ENCODE results near the gene COL4A2. TPM values are rescaled to one million over a fixed set of nuclear protein-coding genes. Genes with fewer than 3 reads are reported as not detected.

COL4A2 gene
- total RNA-seq, 2 experiments from 2014 or later = not detected

DNA sequence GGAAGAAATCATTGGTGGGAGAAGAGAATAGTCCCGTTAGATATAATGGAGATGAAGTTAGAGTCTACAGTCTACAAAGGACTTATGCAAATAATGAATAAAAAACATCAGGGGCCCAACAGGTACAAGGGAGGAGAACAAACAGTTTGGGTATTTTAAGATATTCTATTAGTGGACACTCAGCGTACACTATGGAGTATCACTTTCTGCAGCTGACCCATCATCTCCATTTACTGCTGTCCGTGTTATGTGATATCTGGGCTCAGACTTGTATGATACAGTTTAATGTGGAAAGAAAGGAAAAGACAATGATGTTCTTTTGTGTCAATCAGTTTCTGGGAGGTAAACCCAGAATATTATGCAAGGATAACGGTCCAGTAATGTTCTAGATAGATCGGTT lies 128.2 kb downstream of the COL4A2 start:
- ChIA-PET POLR2A (no interaction called here), CTCF (no interaction called here)
- Mint-ChIP-seq H3K27ac (no peak overlapping the region), H3K4me3 (no peak overlapping the region), H3K9me3 (ENCODE audit: insufficient read depth) (no peaks in the 10 kb centered on the region), H3K36me3 (ENCODE audit: low read depth) (no peaks in the 10 kb centered on the region), H3K4me1 (ENCODE audit: low read depth) (no peaks in the 10 kb centered on the region), H3K27me3 (ENCODE audit: low read depth) (peaks cover 21% of the 10 kb centered on the region)
- ATAC-seq (no peak), DNase-seq (no peak)

GRCh38 chr13:110436276-110436675 lies 129.2 kb downstream of the COL4A2 start:
- no peaks in the 10 kb centered on the region for H3K4me1 Mint-ChIP-seq (ENCODE audit: low read depth)
- H3K27me3 Mint-ChIP-seq (ENCODE audit: low read depth) = peaks cover 24% of the 10 kb centered on the region
- ChIA-PET POLR2A (no interaction called here), CTCF (no interaction called here)
- H3K27ac Mint-ChIP-seq = no peak overlapping the region
- no peaks in the 10 kb centered on the region for H3K36me3 Mint-ChIP-seq (ENCODE audit: low read depth)
- H3K9me3 Mint-ChIP-seq (ENCODE audit: insufficient read depth) = no peaks in the 10 kb centered on the region
- H3K4me3 Mint-ChIP-seq = no peak overlapping the region
- no peak for DNase-seq
- ATAC-seq = no peak

GRCh38 chr13:110436786-110437370 lies 129.8 kb downstream of the COL4A2 start:
- ATAC-seq = no peak
- no peak overlapping the region for H3K4me3 Mint-ChIP-seq
- no peak for DNase-seq
- POLR2A ChIA-PET = no interaction called here
- no peaks in the 10 kb centered on the region for H3K4me1 Mint-ChIP-seq (ENCODE audit: low read depth)
- peaks cover 22% of the 10 kb centered on the region for H3K27me3 Mint-ChIP-seq (ENCODE audit: low read depth)
- no peak overlapping the region for H3K27ac Mint-ChIP-seq
- H3K9me3 Mint-ChIP-seq (ENCODE audit: insufficient read depth) = no peaks in the 10 kb centered on the region
- CTCF ChIA-PET = no interaction called here
- H3K36me3 Mint-ChIP-seq (ENCODE audit: low read depth) = no peaks in the 10 kb centered on the region

DNA sequence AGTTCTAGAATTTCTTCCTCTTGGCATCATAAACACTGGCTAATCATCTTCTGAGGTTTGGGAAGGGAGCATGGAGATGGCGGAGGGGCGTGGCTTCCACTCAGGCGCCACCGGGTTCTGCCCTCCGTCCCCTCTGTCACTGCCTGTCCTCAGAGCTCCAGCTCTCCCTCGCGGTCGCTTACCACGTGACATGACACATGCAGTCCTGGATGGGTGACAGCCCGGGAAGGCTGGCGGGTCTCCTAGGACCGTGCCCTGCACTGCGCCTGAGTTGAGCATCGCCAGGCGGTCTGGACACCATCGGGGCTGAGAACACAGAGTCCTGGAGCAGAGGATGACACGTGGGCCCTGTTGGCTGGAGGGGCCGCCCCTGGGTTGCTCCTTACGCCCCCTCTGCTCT lies 131.1 kb downstream of the COL4A2 start:
- ChIA-PET POLR2A (no interaction called here), CTCF (no interaction called here)
- no peaks in the 10 kb centered on the region for H3K4me1 Mint-ChIP-seq (ENCODE audit: low read depth)
- H3K4me3 Mint-ChIP-seq = no peak overlapping the region
- DNase-seq = no peak
- no peak overlapping the region for H3K27ac Mint-ChIP-seq
- no peak for ATAC-seq
- no peaks in the 10 kb centered on the region for H3K9me3 Mint-ChIP-seq (ENCODE audit: insufficient read depth)
- H3K36me3 Mint-ChIP-seq (ENCODE audit: low read depth) = no peaks in the 10 kb centered on the region
- H3K27me3 Mint-ChIP-seq (ENCODE audit: low read depth) = peaks cover 19% of the 10 kb centered on the region

- POLR2A ChIA-PET = no interaction called here
- CTCF ChIA-PET = no interaction called here
- ATAC-seq (no peak), DNase-seq (no peak)
- H3K9me3 Mint-ChIP-seq (ENCODE audit: insufficient read depth) = no peaks in the 10 kb centered on the region
- no peaks in the 10 kb centered on the region for H3K36me3 Mint-ChIP-seq (ENCODE audit: low read depth)
- H3K4me3 Mint-ChIP-seq = no peak overlapping the region
- no peak overlapping the region for H3K27ac Mint-ChIP-seq
- no peaks in the 10 kb centered on the region for H3K4me1 Mint-ChIP-seq (ENCODE audit: low read depth)
- peaks cover 19% of the 10 kb centered on the region for H3K27me3 Mint-ChIP-seq (ENCODE audit: low read depth)
Measured at GRCh38 chr13:110438776-110439175, 131.7 kb downstream of the COL4A2 start.

GRCh38 chr13:110440946-110441731 lies 134.1 kb downstream of the COL4A2 start:
- no peaks in the 10 kb centered on the region for H3K36me3 Mint-ChIP-seq (ENCODE audit: low read depth)
- H3K9me3 Mint-ChIP-seq (ENCODE audit: insufficient read depth) = no peaks in the 10 kb centered on the region
- ChIA-PET POLR2A (no interaction called here), CTCF (no interaction called here)
- H3K27ac Mint-ChIP-seq = no peak overlapping the region
- ATAC-seq = no peak
- no peak for DNase-seq
- H3K4me3 Mint-ChIP-seq = no peak overlapping the region
- H3K27me3 Mint-ChIP-seq (ENCODE audit: low read depth) = peaks cover 23% of the 10 kb centered on the region
- no peaks in the 10 kb centered on the region for H3K4me1 Mint-ChIP-seq (ENCODE audit: low read depth)

GRCh38 chr13:110442930-110443621 lies 136.0 kb downstream of the COL4A2 start:
- Mint-ChIP-seq H3K4me3 (no peak overlapping the region), H3K36me3 (ENCODE audit: low read depth) (no peaks in the 10 kb centered on the region), H3K27ac (no peak overlapping the region), H3K4me1 (ENCODE audit: low read depth) (no peaks in the 10 kb centered on the region), H3K27me3 (ENCODE audit: low read depth) (peaks cover 21% of the 10 kb centered on the region), H3K9me3 (ENCODE audit: insufficient read depth) (no peaks in the 10 kb centered on the region)
- ChIA-PET POLR2A (no interaction called here), CTCF (interaction anchor here (0.8 to 2.0 kb wide), 2 partner anchors 13 to 376 kb away, joined by 3 to 8 read pairs; no protein-coding TSS in a partner anchor)
- no peak for DNase-seq
- ATAC-seq = no peak

DNA sequence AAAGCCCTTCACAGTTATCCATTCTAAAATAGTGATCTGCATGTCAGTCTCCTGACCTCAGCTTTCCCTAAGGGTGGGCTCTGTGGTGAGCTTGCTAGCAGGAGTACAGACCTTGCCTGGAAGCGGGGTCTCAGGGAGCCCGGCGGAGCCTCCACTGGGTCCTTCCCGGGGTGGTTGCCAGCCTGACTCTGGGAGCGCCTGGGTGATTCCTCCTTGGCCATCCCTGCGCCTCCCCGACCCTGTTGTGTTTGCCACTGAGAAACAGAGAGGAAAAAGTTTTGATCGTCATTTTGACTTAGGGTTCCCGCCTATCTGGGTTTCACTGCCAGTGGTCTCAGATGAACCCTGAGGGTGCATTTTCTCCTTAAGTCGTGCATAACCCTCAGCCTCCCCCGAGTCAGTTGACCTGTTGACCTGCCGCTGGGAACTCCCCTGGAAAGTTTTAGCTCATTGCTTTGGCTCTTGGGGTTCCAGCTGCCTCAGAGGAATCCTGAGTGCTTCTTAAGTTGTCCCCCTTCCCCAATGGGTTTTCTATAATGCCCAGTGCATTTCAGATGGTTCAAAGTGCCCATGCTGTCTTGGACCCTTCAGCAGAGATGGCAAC lies 136.6 kb downstream of the COL4A2 start:
- H3K27ac Mint-ChIP-seq = no peak overlapping the region
- no peaks in the 10 kb centered on the region for H3K36me3 Mint-ChIP-seq (ENCODE audit: low read depth)
- no peak for ATAC-seq
- POLR2A ChIA-PET = no interaction called here
- H3K9me3 Mint-ChIP-seq (ENCODE audit: insufficient read depth) = no peaks in the 10 kb centered on the region
- no peaks in the 10 kb centered on the region for H3K4me1 Mint-ChIP-seq (ENCODE audit: low read depth)
- no peak for DNase-seq
- CTCF ChIA-PET = interaction anchor here (0.8 to 2.0 kb wide), 4 partner anchors 11 to 375 kb away, joined by 3 to 8 read pairs (median 3); no protein-coding TSS in a partner anchor
- H3K27me3 Mint-ChIP-seq (ENCODE audit: low read depth) = peaks cover 21% of the 10 kb centered on the region
- H3K4me3 Mint-ChIP-seq = no peak overlapping the region

- H3K27ac Mint-ChIP-seq = no peak overlapping the region
- DNase-seq = no peak
- H3K4me3 Mint-ChIP-seq = no peak overlapping the region
- peaks cover 21% of the 10 kb centered on the region for H3K27me3 Mint-ChIP-seq (ENCODE audit: low read depth)
- H3K9me3 Mint-ChIP-seq (ENCODE audit: insufficient read depth) = no peaks in the 10 kb centered on the region
- CTCF ChIA-PET = interaction anchor here (1.0 to 2.0 kb wide), 3 partner anchors 10 to 221 kb away, joined by 3 to 8 read pairs (median 3); no protein-coding TSS in a partner anchor
- no peak for ATAC-seq
- POLR2A ChIA-PET = no interaction called here
- no peaks in the 10 kb centered on the region for H3K36me3 Mint-ChIP-seq (ENCODE audit: low read depth)
- no peaks in the 10 kb centered on the region for H3K4me1 Mint-ChIP-seq (ENCODE audit: low read depth)
Measured at GRCh38 chr13:110444226-110444653, 137.2 kb downstream of the COL4A2 start.

- no peaks in the 10 kb centered on the region for H3K4me1 Mint-ChIP-seq (ENCODE audit: low read depth)
- ChIA-PET CTCF (interaction anchor here (2.0 kb wide), 1 partner anchor 11 kb away, joined by 8 read pairs; no protein-coding TSS in a partner anchor), POLR2A (no interaction called here)
- no peak overlapping the region for H3K4me3 Mint-ChIP-seq
- H3K27ac Mint-ChIP-seq = no peak overlapping the region
- ATAC-seq (no peak), DNase-seq (no peak)
- no peaks in the 10 kb centered on the region for H3K36me3 Mint-ChIP-seq (ENCODE audit: low read depth)
- no peaks in the 10 kb centered on the region for H3K9me3 Mint-ChIP-seq (ENCODE audit: insufficient read depth)
- peaks cover 21% of the 10 kb centered on the region for H3K27me3 Mint-ChIP-seq (ENCODE audit: low read depth)
Measured at GRCh38 chr13:110445183-110445582, 138.1 kb downstream of the COL4A2 start.

DNA sequence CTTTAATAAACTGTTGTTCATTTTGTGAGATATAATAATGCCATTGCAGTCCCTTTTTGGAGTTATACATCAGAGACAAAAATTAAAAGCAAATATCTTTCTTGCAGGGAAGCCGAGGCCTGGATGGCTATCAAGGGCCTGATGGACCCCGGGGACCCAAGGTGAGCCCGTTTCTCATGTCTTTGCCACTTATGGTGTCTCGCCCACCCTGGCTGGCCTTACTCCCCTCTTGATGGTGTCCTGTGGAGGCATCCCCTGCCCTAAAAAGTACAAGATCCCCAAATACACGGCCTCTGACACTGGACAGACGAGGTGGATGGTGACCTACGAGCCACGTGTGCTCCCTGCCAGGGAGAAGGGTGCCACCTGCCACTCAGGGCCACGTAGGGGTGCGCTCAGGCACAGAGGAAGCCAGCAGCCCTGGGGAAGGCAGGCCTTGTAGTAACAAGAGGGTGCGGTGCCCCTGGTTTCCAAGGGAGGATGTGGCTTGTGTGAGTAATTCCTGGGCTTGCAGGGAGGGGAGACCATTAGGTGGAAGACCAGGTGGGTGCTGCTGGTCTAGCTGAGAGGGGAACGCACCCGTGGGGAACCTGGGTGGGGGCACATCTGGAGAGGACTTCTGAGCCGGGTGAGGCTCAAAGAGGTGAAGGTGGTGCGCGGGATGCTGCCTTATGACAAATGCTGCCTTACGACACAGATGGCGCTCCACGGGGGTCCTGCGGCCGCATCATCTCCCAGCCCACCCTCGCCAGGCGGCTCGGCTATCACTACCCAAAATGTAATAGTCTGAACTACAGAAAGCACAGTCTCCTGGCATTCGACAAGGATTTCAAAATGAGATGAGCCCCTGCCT lies 138.9 kb downstream of the COL4A2 start:
- POLR2A ChIA-PET = no interaction called here
- no peak overlapping the region for H3K27ac Mint-ChIP-seq
- peaks cover 19% of the 10 kb centered on the region for H3K27me3 Mint-ChIP-seq (ENCODE audit: low read depth)
- no peaks in the 10 kb centered on the region for H3K9me3 Mint-ChIP-seq (ENCODE audit: insufficient read depth)
- H3K4me1 Mint-ChIP-seq (ENCODE audit: low read depth) = no peaks in the 10 kb centered on the region
- no peaks in the 10 kb centered on the region for H3K36me3 Mint-ChIP-seq (ENCODE audit: low read depth)
- H3K4me3 Mint-ChIP-seq = no peak overlapping the region
- CTCF ChIA-PET = no interaction called here
- no peak for DNase-seq
- ATAC-seq = no peak

Data from activated CD8-positive, alpha-beta T cell treated with anti-CD3 and anti-CD28 coated beads, Interleukin-2, amount 10 ng/mL, durations not matched to agents 7 days and 5 days (primary cell).